Measurements from ENCODE around the gene TMEM218. TPM values are rescaled to one million over a fixed set of nuclear protein-coding genes. Genes with fewer than 3 reads are reported as not detected.

The TMEM218 gene
- total RNA-seq, 1 experiment from 2014 or later = 38.8 TPM

- in situ Hi-C loops (cut with HindIII; ENCODE audit: low pct_unique_long_range_greater_than_20kb, low sequenced_read_pairs) = no loop called here
- DNase-seq (ENCODE audit: low read depth) = no peak
Measured at GRCh38 chr11:125082040-125082439, 29.4 kb downstream of the TMEM218 start.

DNA sequence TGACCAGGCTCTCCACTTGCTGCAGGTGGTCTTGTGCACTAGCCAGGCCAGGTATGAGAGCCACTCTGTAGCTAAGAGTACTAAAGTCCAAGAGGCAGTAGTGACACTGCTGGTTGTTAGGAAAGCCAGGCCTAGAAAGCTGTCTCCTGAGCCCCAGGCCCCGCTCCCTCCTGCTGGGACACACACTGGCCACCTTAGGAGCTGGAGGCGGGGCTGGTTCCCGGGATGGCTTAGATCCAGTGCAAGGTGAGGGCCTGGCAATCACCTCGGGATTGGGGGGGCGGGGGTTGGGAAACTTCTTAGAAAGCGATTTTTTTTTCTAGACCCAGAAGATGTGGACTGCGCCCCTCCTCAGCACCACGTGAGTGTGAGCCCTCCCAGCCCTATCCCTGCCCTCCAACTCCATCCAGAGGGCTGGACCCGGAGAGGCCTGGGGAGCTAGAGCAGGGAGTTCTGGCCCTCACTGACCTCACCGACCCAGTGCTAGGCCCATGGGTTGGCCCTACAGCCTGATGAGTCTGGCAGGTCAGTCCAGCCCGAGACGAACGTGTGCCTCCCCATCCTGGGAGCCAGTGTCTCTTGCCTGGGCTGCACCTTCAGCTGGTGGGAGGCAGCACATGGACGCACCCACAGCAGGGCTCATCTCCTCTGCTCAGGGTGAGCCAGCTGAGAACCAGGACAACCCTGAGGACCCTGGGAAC, 30.2 kb downstream of the TMEM218 start:
- no peak for DNase-seq (ENCODE audit: low read depth)
- in situ Hi-C loops (cut with HindIII; ENCODE audit: low pct_unique_long_range_greater_than_20kb, low sequenced_read_pairs) = no loop called here

DNA sequence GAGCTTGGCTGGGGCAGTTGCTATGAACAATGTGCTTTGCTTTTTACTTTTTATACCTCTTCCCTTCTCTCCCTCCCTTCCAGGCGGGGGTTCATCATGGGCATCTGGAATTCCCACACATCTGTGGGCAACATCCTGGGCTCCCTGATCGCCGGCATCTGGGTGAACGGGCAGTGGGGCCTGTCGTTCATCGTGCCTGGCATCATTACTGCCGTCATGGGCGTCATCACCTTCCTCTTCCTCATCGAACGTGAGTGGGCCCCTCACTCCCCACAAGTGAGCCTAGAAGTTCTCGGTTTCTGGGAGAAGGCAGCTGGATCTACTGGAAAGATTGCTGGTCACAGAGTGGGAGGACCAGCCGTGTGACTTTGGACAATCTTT, 30.9 kb downstream of the TMEM218 start:
- DNase-seq (ENCODE audit: low read depth) = no peak
- in situ Hi-C loops (cut with HindIII; ENCODE audit: low pct_unique_long_range_greater_than_20kb, low sequenced_read_pairs) = no loop called here

- DNase-seq (ENCODE audit: low read depth) = no peak
- in situ Hi-C loops (cut with HindIII; ENCODE audit: low pct_unique_long_range_greater_than_20kb, low sequenced_read_pairs) = no loop called here
Measured at GRCh38 chr11:125079878-125080530, 31.4 kb downstream of the TMEM218 start.

GRCh38 chr11:125079151-125079877, 32.1 kb downstream of the TMEM218 start:
- in situ Hi-C loops (cut with HindIII; ENCODE audit: low pct_unique_long_range_greater_than_20kb, low sequenced_read_pairs) = no loop called here

GRCh38 chr11:125078516-125079140, 32.8 kb downstream of the TMEM218 start:
- in situ Hi-C loops (cut with HindIII; ENCODE audit: low pct_unique_long_range_greater_than_20kb, low sequenced_read_pairs) = no loop called here
- DNase-seq (ENCODE audit: low read depth) = no peak

More at GRCh38 chr11:125079151-125079877, 32.1 kb downstream of the TMEM218 start:
- DNase-seq (ENCODE audit: low read depth) = no peak

DNA sequence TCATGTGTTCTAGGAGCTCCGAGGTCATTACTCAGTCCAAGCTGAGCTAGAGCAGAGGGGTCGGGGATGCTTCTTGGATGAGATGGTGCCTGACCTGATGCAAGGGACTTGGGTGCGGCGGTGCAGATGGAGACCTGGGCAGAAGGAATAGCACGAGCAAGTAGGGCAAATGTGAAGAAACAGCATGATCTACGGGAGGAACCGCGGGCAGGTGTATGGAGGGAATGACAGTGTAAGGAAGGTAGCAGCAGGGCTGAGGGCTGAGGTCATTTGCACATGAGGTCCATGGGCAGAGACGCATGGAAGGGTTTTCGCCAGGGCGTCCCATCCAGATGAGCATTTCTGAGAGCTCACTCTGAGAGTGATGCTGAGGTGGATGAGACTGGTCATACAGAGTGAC, 33.4 kb downstream of the TMEM218 start:
- in situ Hi-C loops (cut with HindIII; ENCODE audit: low pct_unique_long_range_greater_than_20kb, low sequenced_read_pairs) = no loop called here
- no peak for DNase-seq (ENCODE audit: low read depth)

DNA sequence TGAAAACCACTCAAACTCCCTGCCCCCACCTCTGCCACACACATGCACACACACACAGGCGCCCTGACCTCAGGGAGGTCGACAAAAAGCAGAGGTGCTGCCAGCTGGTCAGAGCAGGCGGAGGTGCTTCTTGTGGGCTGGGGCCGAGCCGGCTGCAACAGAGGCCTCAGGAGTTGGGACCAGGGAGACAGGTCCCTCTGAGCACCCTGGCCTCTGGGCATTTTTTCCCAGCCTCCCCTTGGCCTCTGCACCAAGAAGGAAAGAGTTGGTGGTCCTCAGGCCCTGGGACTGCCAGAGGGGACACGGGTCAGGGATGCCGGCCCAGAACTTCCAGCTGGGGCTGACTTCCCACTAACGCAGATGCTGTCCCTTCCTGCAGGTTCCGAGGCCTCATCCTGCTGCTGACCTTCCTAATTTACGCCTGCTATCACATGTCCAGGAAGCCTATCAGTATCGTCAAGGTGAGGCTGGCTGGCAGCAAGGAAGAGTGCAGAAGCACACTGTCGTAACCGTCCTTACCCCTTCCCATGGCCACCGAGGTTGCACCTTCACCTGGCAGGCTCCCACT, 35.0 kb downstream of the TMEM218 start:
- in situ Hi-C loops (cut with HindIII; ENCODE audit: low pct_unique_long_range_greater_than_20kb, low sequenced_read_pairs) = no loop called here
- no peak for DNase-seq (ENCODE audit: low read depth)

DNA sequence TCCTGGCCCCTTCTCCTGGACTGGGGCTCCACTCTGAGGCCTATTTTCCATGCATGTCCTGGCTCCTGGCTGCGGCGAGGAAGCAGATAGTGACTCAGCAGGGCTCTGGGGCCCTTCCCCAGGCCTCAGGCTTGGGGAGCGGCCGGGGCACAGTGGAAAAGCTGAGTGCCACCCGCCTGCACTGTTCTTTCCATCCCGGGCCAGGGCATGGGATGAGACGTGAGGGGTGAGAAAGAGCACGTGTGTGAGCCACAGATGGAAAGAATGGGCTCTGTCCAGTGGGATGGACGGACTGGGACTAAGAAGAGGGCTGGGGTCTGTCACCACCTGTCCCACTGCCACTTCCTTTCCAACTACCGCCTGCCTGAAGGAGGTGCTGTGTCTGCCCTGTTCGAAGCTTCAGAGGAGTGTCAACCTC, 35.5 kb downstream of the TMEM218 start:
- no peak for DNase-seq (ENCODE audit: low read depth)
- in situ Hi-C loops (cut with HindIII; ENCODE audit: low pct_unique_long_range_greater_than_20kb, low sequenced_read_pairs) = no loop called here

DNA sequence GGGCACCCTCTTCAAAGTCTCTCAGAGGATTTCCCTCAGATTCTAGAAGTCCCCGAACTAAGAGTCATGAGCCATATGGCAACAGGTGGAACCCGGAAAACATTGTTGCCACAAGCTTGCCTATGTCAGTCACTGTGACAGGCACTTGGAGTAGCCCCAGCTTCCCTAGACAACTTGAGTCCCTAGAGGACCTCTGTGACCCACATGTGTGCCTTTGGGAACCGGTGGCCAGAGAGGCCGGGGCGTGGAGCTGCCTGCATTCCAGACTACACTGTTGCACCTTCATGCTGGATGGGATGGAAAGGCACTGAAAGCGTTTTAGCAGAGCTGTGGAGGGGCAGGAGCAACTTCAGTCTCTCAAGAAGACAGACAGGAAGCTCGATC, 36.2 kb downstream of the TMEM218 start:
- in situ Hi-C loops (cut with HindIII; ENCODE audit: low pct_unique_long_range_greater_than_20kb, low sequenced_read_pairs) = no loop called here
- DNase-seq (ENCODE audit: low read depth) = no peak

DNA sequence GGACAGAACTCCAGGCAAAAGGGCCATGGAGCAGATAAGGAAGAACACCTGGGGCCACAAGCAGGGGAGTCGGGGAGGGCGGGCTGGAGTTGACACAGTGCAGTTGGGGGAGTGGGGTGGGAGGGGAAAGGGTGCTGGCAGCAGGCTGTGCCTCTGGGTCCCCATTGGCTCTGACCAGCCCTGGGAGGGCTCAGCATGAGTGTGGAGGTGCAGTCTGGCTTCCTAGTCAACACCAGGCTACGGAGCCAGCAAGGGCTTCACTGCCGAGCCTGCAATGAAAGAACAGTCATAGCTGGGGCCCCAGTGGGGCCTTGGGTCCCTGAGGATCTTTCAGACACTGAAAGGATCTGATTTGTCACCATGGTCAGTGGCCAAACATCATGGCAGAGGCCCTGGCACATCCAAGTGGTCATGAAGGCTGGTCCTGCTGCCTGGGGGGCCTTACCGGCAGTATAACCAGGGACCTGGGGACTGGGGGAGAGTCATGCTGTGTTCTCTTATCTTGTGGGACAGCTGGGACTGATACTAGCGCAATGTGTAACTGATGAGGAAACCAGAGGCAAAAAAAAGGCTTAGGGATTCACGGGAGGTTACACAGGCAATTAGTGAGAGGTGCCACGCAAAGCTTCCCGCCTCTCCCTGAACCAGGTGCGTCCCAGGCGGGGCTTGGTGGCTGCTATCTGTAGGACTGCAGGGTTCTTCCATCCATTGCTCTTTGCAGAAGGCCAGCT, 36.8 kb downstream of the TMEM218 start:
- in situ Hi-C loops (cut with HindIII; ENCODE audit: low pct_unique_long_range_greater_than_20kb, low sequenced_read_pairs) = no loop called here
- no peak for DNase-seq (ENCODE audit: low read depth)

DNA sequence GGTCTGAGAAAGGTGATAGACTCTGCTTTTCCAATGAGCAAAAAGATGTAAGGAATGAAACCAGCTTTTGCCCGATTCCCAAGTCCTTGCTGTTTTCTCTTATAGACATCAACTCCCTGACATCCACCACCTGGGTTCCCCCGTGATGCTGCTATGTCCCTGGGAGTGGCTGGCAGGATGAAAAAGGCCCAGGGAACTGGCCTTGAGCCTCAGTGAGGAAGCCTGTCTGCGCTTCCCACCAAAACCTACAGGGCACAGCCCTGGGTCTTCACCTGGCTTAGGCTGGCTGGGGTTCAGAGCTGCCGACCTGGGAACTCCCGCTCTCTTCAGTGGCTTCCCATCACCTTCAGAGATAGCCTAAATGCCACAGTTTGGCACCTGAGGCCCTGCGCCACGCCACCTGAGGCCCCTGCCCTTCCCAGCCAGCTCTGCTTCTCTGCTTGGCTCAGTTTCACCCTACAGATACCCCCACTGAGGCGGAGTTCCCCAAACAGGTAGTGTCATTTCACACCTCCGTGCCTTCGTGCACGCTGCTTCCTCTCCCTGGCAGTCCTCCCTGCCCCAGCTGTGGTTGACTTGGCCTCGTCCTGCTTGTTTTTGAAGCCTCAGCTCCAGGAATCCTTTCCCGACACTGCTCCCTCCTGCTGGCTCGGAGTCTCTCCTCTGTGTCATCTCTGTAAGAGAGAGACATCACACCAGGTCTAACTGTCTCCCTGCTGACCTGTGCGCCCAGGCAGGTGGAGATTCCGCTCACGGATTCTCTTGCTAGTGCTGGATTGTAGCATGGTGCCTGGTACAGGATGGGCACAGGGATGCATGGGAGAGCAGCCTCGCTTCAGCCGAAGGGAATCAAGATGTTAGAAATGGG, 37.6 kb downstream of the TMEM218 start:
- no peak for DNase-seq (ENCODE audit: low read depth)
- in situ Hi-C loops (cut with HindIII; ENCODE audit: low pct_unique_long_range_greater_than_20kb, low sequenced_read_pairs) = no loop called here

DNA sequence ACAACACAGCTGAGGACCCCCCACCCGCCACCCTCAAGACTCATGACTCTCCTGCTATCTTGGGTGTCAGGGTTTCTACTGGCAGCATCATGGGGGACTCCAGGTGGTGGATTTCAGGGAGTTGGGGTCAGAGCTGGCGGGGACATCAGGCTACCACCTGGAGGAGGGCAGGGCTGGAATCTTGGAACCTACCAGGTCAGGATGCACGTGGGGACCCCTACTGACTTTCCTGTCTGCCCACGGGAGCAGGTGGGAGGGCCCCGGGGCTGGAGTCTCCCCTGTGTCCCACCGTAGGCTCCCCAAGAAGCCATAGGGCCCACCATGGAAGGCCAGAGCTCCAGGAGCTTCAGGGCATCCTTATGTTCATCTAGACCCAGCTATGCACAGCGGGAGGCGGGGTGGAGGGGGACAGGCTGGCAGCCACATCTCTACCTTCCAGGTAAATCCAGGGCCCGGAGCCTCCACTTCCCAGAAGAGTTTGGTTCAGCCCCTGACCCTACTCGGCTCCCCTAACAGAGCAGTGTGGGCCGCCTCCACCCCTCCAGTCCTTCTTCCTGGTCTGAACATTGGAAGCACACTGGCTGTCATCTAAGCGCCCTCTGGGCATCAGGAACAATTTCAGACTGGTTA, 38.4 kb downstream of the TMEM218 start:
- no peak for DNase-seq (ENCODE audit: low read depth)
- in situ Hi-C loops (cut with HindIII; ENCODE audit: low pct_unique_long_range_greater_than_20kb, low sequenced_read_pairs) = no loop called here

GRCh38 chr11:125072218-125072960, 39.0 kb downstream of the TMEM218 start:
- in situ Hi-C loops (cut with HindIII; ENCODE audit: low pct_unique_long_range_greater_than_20kb, low sequenced_read_pairs) = no loop called here

GRCh38 chr11:125071846-125072217, 39.6 kb downstream of the TMEM218 start:
- in situ Hi-C loops (cut with HindIII; ENCODE audit: low pct_unique_long_range_greater_than_20kb, low sequenced_read_pairs) = no loop called here
- no peak for DNase-seq (ENCODE audit: low read depth)

More at GRCh38 chr11:125072218-125072960, 39.0 kb downstream of the TMEM218 start:
- DNase-seq (ENCODE audit: low read depth) = no peak

DNA sequence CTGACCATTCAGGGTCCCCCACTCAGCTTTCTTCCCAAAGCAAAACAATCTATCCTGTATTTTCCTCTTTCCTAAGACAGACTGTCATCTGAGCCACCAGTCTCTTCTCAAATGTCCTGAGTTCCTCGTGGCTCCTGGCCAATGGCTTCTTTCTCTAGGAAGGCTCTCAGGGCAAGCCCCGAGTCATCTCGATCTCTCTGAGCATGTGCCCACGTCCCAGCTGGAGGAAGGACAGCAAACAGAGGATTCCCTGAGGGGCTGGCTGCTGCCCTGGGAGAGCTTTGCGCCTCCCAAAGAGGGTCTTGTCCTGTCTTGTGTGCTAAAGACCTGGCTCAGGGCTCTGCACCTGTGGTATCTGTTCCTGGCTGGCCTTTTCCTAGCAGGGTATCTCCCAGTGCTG, 40.0 kb downstream of the TMEM218 start:
- in situ Hi-C loops (cut with HindIII; ENCODE audit: low pct_unique_long_range_greater_than_20kb, low sequenced_read_pairs) = no loop called here
- no peak for DNase-seq (ENCODE audit: low read depth)
